BE2C (cell line): ENCODE measurements around the gene PLEKHM1.

Source experiments
- DNase-seq: peaks from one replicate; pipeline ENCODE4 v3.0.0-alpha.2; 2020
- H3K27me3 ChIP-seq: fragments of 250-450 bp; sonication (Bioruptor Pico); 2 replicates; pipeline ENCODE4 v1.5.1; 2020; ENCODE audit warnings: mild to moderate bottlenecking
- H3K36me3 ChIP-seq: fragments of 250-450 bp; sonication (Bioruptor Pico); 2 replicates; pipeline ENCODE4 v1.5.1; 2020; ENCODE audit warnings: mild to moderate bottlenecking
- H3K4me1 ChIP-seq: fragments of 250-450 bp; sonication (Bioruptor Pico); 2 replicates; pipeline ENCODE4 v1.5.1; 2020
- H3K4me3 ChIP-seq: 2 replicates; pipeline ENCODE4 v1.5.1; 2011; ENCODE audit warnings: low read depth, low read length
- H3K9me3 ChIP-seq: fragments of 250-450 bp; sonication (Bioruptor Pico); 2 replicates; pipeline ENCODE4 v1.5.1; 2020
- TF ChIP-seq, protein P1 (sequence below): IDR thresholded peaks from 2 replicates; pipeline ENCODE4 v1.5.1; 2012; ENCODE audit warnings: mild to moderate bottlenecking, low read depth, low read length

Gene PLEKHM1

DNA sequence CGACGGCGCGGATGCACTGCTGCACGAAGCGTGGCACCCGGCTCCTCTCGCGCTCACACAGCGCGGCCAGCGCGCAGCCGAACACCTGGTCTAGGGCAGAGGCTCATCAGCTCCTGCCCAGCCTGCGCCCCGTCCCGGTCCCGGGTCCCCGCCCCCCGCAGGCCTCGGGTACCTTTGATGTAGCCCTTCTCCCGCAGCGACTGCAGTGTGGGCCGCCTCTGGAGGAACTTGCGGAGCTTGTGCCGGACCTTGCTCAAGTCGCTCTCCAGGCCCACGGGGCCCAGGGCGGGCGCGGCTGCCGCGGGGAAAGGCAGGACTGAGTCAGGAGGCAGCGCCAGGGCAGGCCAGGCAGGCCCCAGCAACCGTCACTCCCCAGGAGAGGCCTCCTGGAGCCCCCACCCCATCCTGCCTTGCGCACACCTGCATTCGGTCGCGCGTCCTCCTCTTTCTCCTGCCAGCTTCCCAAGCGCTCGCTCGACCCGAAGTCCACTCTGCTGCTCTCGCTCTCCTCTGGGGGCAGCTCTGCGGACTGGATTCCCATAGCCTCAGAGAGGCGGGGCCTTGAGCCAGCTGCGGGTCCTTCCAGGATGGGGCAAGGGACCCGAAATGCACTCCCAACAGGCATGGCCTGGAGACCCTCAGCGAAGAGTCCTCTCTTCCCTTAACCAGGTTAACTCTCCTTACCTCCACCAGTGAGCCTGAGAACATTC, 93.9 kb downstream of the PLEKHM1 start:
- Histone ChIP-seq H3K27me3 (no peaks in the 10 kb centered on the region), H3K4me3 (no peak overlapping the region), H3K4me1 (peaks cover 3% of the 10 kb centered on the region; the same call in 1 of the 2 replicates), H3K9me3 (no peaks in the 10 kb centered on the region), H3K36me3 (no peaks in the 10 kb centered on the region)
- no peak for DNase-seq
- TF ChIP-seq, protein P1, sequence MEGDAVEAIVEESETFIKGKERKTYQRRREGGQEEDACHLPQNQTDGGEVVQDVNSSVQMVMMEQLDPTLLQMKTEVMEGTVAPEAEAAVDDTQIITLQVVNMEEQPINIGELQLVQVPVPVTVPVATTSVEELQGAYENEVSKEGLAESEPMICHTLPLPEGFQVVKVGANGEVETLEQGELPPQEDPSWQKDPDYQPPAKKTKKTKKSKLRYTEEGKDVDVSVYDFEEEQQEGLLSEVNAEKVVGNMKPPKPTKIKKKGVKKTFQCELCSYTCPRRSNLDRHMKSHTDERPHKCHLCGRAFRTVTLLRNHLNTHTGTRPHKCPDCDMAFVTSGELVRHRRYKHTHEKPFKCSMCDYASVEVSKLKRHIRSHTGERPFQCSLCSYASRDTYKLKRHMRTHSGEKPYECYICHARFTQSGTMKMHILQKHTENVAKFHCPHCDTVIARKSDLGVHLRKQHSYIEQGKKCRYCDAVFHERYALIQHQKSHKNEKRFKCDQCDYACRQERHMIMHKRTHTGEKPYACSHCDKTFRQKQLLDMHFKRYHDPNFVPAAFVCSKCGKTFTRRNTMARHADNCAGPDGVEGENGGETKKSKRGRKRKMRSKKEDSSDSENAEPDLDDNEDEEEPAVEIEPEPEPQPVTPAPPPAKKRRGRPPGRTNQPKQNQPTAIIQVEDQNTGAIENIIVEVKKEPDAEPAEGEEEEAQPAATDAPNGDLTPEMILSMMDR = no peak

DNA sequence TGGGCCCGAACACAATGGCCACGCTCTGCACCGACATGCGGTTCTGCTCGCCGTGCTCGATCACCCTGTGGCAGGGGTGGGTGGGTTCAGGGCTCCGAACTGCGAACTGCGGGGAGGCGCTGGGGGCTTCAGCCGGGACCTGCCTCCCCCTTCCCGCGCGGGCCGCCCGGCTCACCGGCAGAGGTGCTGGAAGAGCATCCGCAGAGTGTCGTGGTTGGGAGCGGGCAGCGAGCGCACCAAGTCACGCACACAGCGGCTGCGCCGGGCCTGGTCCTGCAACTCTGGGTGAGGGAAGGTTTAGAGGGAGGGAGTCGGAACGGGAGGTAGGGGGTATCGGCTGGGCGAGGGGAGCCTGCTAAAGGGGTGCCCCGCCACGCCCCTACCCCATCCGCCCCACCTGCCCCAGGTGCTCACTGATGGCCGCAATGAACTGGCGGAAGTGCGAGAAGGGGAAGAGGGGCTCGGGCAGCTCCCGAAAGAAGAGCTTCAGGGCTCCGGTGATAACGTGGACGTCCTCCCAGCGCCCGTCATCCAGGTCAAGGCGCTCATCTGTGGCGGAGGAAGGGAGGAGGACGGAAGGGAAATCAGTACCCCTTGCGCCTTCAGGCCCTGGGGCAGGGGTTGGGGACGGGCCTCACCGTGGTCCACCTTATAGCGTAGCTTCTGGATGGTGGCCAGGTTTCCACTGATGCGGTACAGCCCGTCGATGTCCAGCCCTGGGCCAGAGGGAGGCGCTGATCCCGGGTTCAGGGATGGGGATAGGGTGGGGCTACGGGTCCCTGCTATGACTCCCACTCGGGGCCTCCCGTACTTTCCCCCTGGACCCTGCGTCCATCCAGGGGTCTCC, 94.7 kb downstream of the PLEKHM1 start:
- Histone ChIP-seq H3K27me3 (no peaks in the 10 kb centered on the region), H3K4me1 (peaks cover 3% of the 10 kb centered on the region; the same call in 1 of the 2 replicates), H3K9me3 (no peaks in the 10 kb centered on the region), H3K4me3 (peak overlapping the region; percentile 47), H3K36me3 (no peaks in the 10 kb centered on the region)
- no peak for DNase-seq
- TF ChIP-seq, protein P1 = no peak

DNA sequence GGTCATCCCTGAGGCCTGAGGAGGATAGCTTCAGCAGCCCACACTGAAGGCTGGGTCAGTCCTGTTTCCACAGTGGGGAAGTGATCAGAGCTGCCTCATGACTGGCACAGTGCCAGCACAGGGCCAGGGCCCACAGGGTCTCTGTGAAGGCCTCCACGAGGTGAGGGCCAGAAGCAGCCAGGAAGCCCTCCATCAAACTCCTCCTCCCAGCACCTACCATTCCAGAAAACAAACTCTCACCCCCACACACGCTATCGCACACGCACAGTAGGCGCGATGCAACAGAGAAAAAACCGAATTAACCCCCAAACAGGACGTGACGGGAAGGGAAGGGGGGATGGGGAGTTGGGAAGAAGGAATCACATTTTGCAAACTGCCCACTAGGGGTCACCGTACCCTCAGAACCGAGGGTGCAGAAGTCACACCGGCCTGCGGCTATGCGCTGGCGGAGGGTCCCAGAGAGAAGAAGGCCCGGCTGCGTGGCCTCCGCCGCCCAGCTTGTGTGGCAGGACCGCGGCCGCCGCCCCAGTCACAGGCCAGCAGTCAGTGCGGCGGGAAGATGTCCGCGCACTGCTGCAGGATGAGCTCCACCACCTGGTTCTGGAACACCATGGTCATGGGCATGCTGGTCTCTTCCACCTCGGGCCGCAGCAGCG, 95.5 kb downstream of the PLEKHM1 start:
- TF ChIP-seq, protein P1 = peak; percentile 88
- DNase-seq = peak; percentile 91
- Histone ChIP-seq H3K4me3 (peak overlapping the region; percentile 47), H3K27me3 (no peaks in the 10 kb centered on the region), H3K36me3 (no peaks in the 10 kb centered on the region), H3K9me3 (no peaks in the 10 kb centered on the region), H3K4me1 (peaks cover 3% of the 10 kb centered on the region; the same call in 1 of the 2 replicates)

DNA sequence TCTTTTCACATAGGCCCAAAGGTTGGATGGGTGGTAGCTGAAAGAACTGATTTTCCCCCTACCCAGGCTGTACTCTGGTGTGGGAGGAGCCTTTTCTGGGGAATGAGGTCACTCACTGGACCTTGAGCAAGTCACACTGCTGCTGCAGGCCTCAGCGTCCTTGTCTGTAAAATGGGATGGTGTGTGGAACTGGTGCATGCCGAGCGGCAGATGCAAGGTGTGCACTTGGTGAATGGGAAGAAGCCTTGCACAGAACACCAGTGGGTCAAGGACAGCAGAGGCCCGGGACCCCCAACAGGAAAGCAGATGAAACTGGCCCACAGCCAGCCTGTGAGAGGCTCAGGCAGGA, 96.0 kb downstream of the PLEKHM1 start:
- Histone ChIP-seq H3K4me1 (peaks cover 3% of the 10 kb centered on the region; the same call in 1 of the 2 replicates), H3K9me3 (no peaks in the 10 kb centered on the region), H3K4me3 (no peak overlapping the region; the same call in 1 of the 2 replicates), H3K27me3 (no peaks in the 10 kb centered on the region), H3K36me3 (no peaks in the 10 kb centered on the region)
- TF ChIP-seq, protein P1 = no peak
- DNase-seq = no peak

DNA sequence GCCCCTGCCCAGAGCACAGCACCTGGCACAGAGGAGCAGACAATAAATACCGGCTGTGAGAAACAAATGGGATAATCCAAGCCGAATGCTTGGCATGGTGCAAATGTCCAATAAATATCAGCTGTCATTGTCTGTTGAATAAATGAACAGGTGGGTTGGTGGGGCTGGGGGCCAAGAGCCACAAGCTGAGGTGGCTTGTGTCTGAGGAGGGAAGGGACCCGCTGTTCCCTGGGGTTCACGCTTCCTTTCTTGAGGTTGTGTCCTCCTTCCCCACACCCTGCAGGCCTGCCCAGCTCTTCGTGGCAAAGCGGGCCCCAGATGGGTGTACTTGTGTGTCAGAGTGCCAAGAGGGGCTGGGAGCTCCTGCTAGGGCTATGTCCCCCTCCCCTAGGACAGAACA, 96.4 kb downstream of the PLEKHM1 start:
- H3K27me3 ChIP-seq = no peaks in the 10 kb centered on the region
- no peaks in the 10 kb centered on the region for H3K9me3 ChIP-seq
- TF ChIP-seq, protein P1 = no peak
- no peak for DNase-seq
- peaks cover 3% of the 10 kb centered on the region; the same call in 1 of the 2 replicates for H3K4me1 ChIP-seq
- no peaks in the 10 kb centered on the region for H3K36me3 ChIP-seq
- H3K4me3 ChIP-seq = no peak overlapping the region
